Measurements from ENCODE around the gene MAN1B1. TPM values are rescaled to one million over a fixed set of nuclear protein-coding genes. Genes with fewer than 3 reads are reported as not detected.
A peak's percentile ranks its signal among the peaks of the same experiment; 100 is the strongest.

MAN1B1 gene
- total and polyA plus RNA-seq, 4 donors = 19.9 to 31.8 (median 26.5) TPM

DNA sequence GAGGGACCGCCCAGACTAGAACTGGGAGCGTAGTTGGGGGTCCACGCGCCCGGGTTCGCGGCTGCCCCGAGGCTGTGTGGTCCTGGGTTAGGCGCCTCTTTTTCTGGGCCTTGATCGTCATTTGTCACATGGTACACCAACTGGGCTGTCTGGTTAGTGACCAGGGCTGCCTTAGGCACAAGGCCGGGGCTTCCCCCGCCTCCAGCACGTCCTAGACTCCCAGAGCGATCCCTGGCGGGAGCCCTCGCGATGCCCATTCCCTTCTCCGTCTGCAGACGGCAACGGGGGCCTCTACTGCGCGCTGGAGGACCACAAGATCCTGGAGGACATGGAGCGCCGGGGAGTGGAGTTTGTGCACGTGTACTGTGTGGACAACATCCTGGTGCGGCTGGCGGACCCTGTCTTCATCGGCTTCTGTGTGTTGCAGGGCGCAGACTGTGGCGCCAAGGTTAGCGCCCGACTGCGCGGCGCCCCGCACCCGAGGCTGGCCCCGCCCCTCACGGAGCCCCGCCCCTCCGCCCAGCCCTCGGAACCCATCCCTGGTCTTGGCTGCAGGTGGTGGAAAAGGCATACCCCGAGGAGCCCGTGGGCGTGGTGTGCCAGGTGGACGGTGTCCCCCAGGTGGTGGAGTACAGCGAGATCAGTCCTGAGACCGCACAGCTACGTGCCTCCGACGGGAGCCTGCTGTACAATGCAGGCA is 7.9 kb upstream of the MAN1B1 start:
- no peaks in the 10 kb centered on the region for H3K9me3 ChIP-seq (ENCODE audit: control insufficient read depth in 4 of 4, low read length in 3 of 4)
- WGBS = 36% methylated on average over 51 of the region's 51 CpGs
- H3K27me3 ChIP-seq (ENCODE audit: control insufficient read depth in 4 of 4, insufficient read depth in 4 of 4, low read length in 3 of 4) = peaks cover 0 to 6% (median 3%) of the 10 kb centered on the region in 4 donors
- peaks cover 0 to 15% (median 12%) of the 10 kb centered on the region in 4 donors for H3K4me1 ChIP-seq (ENCODE audit: control insufficient read depth in 4 of 4, insufficient read depth in 4 of 4, low read length in 3 of 4)
- TF ChIP-seq, protein P1, sequence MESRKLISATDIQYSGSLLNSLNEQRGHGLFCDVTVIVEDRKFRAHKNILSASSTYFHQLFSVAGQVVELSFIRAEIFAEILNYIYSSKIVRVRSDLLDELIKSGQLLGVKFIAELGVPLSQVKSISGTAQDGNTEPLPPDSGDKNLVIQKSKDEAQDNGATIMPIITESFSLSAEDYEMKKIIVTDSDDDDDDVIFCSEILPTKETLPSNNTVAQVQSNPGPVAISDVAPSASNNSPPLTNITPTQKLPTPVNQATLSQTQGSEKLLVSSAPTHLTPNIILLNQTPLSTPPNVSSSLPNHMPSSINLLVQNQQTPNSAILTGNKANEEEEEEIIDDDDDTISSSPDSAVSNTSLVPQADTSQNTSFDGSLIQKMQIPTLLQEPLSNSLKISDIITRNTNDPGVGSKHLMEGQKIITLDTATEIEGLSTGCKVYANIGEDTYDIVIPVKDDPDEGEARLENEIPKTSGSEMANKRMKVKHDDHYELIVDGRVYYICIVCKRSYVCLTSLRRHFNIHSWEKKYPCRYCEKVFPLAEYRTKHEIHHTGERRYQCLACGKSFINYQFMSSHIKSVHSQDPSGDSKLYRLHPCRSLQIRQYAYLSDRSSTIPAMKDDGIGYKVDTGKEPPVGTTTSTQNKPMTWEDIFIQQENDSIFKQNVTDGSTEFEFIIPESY (IDR thresholded peaks at IDR 0.05) = no peak
- TF ChIP-seq, protein P2, sequence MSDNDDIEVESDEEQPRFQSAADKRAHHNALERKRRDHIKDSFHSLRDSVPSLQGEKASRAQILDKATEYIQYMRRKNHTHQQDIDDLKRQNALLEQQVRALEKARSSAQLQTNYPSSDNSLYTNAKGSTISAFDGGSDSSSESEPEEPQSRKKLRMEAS (IDR thresholded peaks at IDR 0.05) = no peak
- no peak for TF ChIP-seq GABPA (IDR thresholded peaks at IDR 0.05 in 1 of 2, conservative IDR thresholded peaks at IDR 0.05 in 1 of 2)
- TF ChIP-seq RXRA (IDR thresholded peaks at IDR 0.05) = no peak
- TF ChIP-seq HNF4G (IDR thresholded peaks at IDR 0.05) = no peak
- TF ChIP-seq, protein P3, sequence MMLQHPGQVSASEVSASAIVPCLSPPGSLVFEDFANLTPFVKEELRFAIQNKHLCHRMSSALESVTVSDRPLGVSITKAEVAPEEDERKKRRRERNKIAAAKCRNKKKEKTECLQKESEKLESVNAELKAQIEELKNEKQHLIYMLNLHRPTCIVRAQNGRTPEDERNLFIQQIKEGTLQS (IDR thresholded peaks at IDR 0.05) = no peak
- no peak for TF ChIP-seq HNF4A (conservative IDR thresholded peaks at IDR 0.05)
- TF ChIP-seq FOXA2 (IDR thresholded peaks at IDR 0.05) = no peak
- no peak for TF ChIP-seq SP1 (IDR thresholded peaks at IDR 0.05)
- TF ChIP-seq EGR1 (IDR thresholded peaks at IDR 0.05; ENCODE audit: low read depth in 2 of 2) = no peak
- TF ChIP-seq RAD21 (IDR thresholded peaks at IDR 0.05) = no peak
- TF ChIP-seq, protein P4, sequence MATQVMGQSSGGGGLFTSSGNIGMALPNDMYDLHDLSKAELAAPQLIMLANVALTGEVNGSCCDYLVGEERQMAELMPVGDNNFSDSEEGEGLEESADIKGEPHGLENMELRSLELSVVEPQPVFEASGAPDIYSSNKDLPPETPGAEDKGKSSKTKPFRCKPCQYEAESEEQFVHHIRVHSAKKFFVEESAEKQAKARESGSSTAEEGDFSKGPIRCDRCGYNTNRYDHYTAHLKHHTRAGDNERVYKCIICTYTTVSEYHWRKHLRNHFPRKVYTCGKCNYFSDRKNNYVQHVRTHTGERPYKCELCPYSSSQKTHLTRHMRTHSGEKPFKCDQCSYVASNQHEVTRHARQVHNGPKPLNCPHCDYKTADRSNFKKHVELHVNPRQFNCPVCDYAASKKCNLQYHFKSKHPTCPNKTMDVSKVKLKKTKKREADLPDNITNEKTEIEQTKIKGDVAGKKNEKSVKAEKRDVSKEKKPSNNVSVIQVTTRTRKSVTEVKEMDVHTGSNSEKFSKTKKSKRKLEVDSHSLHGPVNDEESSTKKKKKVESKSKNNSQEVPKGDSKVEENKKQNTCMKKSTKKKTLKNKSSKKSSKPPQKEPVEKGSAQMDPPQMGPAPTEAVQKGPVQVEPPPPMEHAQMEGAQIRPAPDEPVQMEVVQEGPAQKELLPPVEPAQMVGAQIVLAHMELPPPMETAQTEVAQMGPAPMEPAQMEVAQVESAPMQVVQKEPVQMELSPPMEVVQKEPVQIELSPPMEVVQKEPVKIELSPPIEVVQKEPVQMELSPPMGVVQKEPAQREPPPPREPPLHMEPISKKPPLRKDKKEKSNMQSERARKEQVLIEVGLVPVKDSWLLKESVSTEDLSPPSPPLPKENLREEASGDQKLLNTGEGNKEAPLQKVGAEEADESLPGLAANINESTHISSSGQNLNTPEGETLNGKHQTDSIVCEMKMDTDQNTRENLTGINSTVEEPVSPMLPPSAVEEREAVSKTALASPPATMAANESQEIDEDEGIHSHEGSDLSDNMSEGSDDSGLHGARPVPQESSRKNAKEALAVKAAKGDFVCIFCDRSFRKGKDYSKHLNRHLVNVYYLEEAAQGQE (IDR thresholded peaks at IDR 0.05) = no peak
- no peak for TF ChIP-seq NR2F2 (IDR thresholded peaks at IDR 0.05)
- no peak for TF ChIP-seq YY1 (IDR thresholded peaks at IDR 0.05)
- no peak overlapping the region for H3K9ac ChIP-seq (ENCODE audit: low read depth in 1 of 2, low read length in 2 of 2)
- H3K27ac ChIP-seq (ENCODE audit: low read depth in 1 of 2, low read length in 2 of 2) = no peak overlapping the region
- DNase-seq (ENCODE audit: low spot score) = no peak
- H3K4me3 ChIP-seq (ENCODE audit: low read depth in 1 of 3, low read length in 3 of 3) = peak overlapping the region in 1 of 3 donors; percentile 58
- peaks cover 0 to 2% (median 0%) of the 10 kb centered on the region in 4 donors for H3K36me3 ChIP-seq (ENCODE audit: control insufficient read depth in 4 of 4, insufficient read depth in 3 of 4, low read depth in 1 of 4, low read length in 3 of 4)

DNA sequence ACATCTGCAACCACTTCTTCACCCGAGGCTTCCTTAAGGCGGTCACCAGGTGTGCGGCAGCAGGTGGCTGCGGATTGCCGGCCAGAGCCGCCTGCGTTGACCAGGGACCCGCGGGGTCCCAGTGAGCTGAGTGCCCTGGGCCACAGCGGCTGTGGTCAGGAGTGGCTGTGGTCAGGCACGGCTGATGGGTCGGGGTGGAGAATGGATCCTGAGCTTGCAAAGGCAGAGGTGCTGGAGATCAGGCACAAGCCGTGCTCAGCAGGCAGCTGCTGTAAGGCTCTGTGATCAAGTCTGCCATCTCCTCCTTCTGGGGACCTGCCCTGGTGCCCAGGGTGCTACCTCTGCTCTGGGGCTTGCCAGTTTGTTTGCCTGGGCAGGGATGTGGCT is 7.4 kb upstream of the MAN1B1 start:
- H3K36me3 ChIP-seq (ENCODE audit: control insufficient read depth in 4 of 4, insufficient read depth in 3 of 4, low read depth in 1 of 4, low read length in 3 of 4) = peaks cover 0 to 2% (median 0%) of the 10 kb centered on the region in 4 donors
- H3K27ac ChIP-seq (ENCODE audit: low read depth in 1 of 2, low read length in 2 of 2) = no peak overlapping the region
- H3K4me1 ChIP-seq (ENCODE audit: control insufficient read depth in 4 of 4, insufficient read depth in 4 of 4, low read length in 3 of 4) = peaks cover 0 to 15% (median 12%) of the 10 kb centered on the region in 4 donors
- no peaks in the 10 kb centered on the region for H3K9me3 ChIP-seq (ENCODE audit: control insufficient read depth in 4 of 4, low read length in 3 of 4)
- peaks cover 0 to 6% (median 3%) of the 10 kb centered on the region in 4 donors for H3K27me3 ChIP-seq (ENCODE audit: control insufficient read depth in 4 of 4, insufficient read depth in 4 of 4, low read length in 3 of 4)
- no peak overlapping the region for H3K4me3 ChIP-seq (ENCODE audit: low read depth in 1 of 3, low read length in 3 of 3)
- no peak for DNase-seq (ENCODE audit: low spot score)
- TF ChIP-seq, protein P3 (IDR thresholded peaks at IDR 0.05) = no peak
- TF ChIP-seq HNF4G (IDR thresholded peaks at IDR 0.05) = no peak
- TF ChIP-seq, protein P5, sequence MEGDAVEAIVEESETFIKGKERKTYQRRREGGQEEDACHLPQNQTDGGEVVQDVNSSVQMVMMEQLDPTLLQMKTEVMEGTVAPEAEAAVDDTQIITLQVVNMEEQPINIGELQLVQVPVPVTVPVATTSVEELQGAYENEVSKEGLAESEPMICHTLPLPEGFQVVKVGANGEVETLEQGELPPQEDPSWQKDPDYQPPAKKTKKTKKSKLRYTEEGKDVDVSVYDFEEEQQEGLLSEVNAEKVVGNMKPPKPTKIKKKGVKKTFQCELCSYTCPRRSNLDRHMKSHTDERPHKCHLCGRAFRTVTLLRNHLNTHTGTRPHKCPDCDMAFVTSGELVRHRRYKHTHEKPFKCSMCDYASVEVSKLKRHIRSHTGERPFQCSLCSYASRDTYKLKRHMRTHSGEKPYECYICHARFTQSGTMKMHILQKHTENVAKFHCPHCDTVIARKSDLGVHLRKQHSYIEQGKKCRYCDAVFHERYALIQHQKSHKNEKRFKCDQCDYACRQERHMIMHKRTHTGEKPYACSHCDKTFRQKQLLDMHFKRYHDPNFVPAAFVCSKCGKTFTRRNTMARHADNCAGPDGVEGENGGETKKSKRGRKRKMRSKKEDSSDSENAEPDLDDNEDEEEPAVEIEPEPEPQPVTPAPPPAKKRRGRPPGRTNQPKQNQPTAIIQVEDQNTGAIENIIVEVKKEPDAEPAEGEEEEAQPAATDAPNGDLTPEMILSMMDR (IDR thresholded peaks at IDR 0.05; ENCODE audit: low read depth, low read length, missing input control) = no peak
- TF ChIP-seq, protein P1 (IDR thresholded peaks at IDR 0.05) = no peak
- TF ChIP-seq TAF1 (conservative IDR thresholded peaks at IDR 0.05) = no peak
- no peak for TF ChIP-seq FOXA2 (IDR thresholded peaks at IDR 0.05)
- TF ChIP-seq, protein P2 (IDR thresholded peaks at IDR 0.05) = no peak
- no peak for TF ChIP-seq NR2F2 (IDR thresholded peaks at IDR 0.05)
- TF ChIP-seq RAD21 (IDR thresholded peaks at IDR 0.05) = no peak
- 59% methylated on average over 13 of the region's 13 CpGs for WGBS
- no peak overlapping the region for H3K9ac ChIP-seq (ENCODE audit: low read depth in 1 of 2, low read length in 2 of 2)
